ENCODE measurements around the gene AFF2.

AFF2 gene

GRCh38 chrX:149036086-149036485 lies 535.7 kb downstream of the AFF2 start:
- no peak for DNase-seq

- DNase-seq: no peak
Measured at GRCh38 chrX:149037281-149037870, 537.0 kb downstream of the AFF2 start.

- no peak for DNase-seq
Measured at GRCh38 chrX:149039057-149039456, 538.6 kb downstream of the AFF2 start.

GRCh38 chrX:149040873-149041535 lies 540.6 kb downstream of the AFF2 start:
- DNase-seq: no peak

GRCh38 chrX:149043401-149043800 lies 543.0 kb downstream of the AFF2 start:
- DNase-seq: no peak

- no peak for DNase-seq
Measured at GRCh38 chrX:149044471-149044870, 544.1 kb downstream of the AFF2 start.

GRCh38 chrX:149045645-149046210 lies 545.3 kb downstream of the AFF2 start:
- DNase-seq: no peak
